Kidney capillary endothelial cell (primary cell): ENCODE measurements around the gene COPS8.

Experiments
- DNase-seq: peaks from one replicate; pipeline ENCODE4 v3.0.0-alpha.2; 2018; ENCODE audit warnings: low spot score

Gene COPS8

GRCh38 chr2:237131749-237132533 is 46.3 kb downstream of the COPS8 start:
- no peak for DNase-seq

- no peak for DNase-seq
These were observed 47.1 kb downstream of the COPS8 start for GRCh38 chr2:237132799-237133198.

GRCh38 chr2:237134321-237135230 is 48.9 kb downstream of the COPS8 start:
- DNase-seq, result no peak

GRCh38 chr2:237136824-237137223 is 51.1 kb downstream of the COPS8 start:
- no peak for DNase-seq

- no peak for DNase-seq
These were observed 52.1 kb downstream of the COPS8 start for GRCh38 chr2:237137626-237138323.

- no peak for DNase-seq
These were observed 53.5 kb downstream of the COPS8 start for GRCh38 chr2:237139123-237139675.

GRCh38 chr2:237140689-237141285 is 55.1 kb downstream of the COPS8 start:
- no peak for DNase-seq

- DNase-seq, result no peak
These were observed 55.9 kb downstream of the COPS8 start for GRCh38 chr2:237141571-237142051.

- no peak for DNase-seq
These were observed 57.4 kb downstream of the COPS8 start for GRCh38 chr2:237143118-237143517.

- DNase-seq, result no peak
These were observed 58.2 kb downstream of the COPS8 start for GRCh38 chr2:237143676-237144440.

- no peak for DNase-seq
These were observed 58.8 kb downstream of the COPS8 start for GRCh38 chr2:237144516-237144915.

GRCh38 chr2:237147317-237147716 is 61.6 kb downstream of the COPS8 start:
- no peak for DNase-seq

- no peak for DNase-seq
These were observed 62.9 kb downstream of the COPS8 start for GRCh38 chr2:237148624-237149023.

GRCh38 chr2:237149425-237149824 is 63.7 kb downstream of the COPS8 start:
- no peak for DNase-seq
